NCI-H510A treated with DMSO at 0.1 percent for 48 hours (cell line): ENCODE measurements around the gene HLA-F.

Source experiments
- DNase-seq: peaks from one replicate; lab custom pipeline; 2025; lab: John Stamatoyannopoulos, UW

Gene HLA-F

GRCh38 chr6:29724937-29725869, 2.0 kb downstream of the HLA-F start:
- DNase-seq, result no peak

DNA sequence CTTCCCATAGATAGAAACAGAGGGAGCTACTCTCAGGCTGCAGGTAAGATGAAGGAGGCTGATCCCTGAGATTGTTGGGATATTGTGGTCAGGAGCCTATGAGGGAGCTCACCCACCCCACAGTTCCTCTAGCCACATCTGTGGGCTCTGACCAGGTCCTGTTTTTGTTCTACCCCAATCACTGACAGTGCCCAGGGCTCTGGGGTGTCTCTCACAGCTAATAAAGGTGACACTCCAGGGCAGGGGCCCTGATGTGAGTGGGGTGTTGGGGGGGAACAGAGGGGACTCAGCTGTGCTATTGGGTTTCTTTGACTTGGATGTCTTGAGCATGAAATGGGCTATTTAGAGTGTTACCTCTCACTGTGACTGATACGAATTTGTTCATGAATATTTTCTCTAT, 2.8 kb downstream of the HLA-F start:
- DNase-seq, result no peak

DNA sequence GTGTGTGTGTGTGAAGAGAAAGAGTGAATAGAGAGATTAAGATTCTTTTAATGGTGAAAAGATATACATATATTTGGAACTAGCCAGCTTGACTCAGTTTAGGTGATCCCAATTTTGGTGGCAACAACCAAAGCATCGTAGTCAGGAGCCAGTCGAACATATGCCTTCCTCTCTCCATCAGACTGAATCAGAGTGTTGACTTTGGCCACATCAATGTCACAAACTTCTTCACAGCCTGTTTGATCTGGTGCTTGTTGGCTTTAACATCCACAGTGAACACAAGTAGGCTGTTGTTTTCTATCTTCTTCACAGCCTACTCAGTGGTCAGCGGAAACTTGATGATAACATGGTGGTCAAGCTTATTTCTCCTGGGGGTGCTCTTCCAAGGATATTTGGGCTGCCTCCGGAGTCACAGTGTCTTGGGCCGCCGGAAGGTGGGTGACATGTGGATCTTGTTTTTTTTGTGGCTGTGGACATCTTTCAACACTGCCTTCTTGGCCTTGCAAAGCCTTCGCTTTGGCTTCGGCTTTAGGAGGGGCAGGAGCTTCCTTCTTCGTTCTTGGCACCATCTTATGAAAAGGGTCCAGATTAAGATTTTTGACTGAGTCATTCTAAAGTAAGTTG, 3.4 kb downstream of the HLA-F start:
- DNase-seq, result no peak

DNA sequence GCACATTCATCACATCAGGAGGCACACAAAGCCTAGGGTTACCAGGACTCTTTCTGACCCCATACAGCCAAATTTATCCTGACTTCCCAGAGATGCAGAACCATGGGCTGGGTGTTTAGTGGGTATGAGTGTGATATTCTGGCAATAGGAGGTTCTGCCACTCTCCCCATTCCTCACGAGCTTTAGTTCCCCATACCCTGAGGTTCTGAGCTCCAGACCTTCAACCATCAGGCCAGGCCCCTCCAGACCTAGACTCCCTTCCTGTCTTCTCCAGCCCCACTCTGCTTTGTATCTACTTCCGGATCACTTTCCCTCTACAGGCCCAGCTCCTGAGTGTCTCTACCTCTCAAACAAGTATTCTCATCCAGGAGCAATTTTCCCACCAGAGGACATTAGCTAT, 4.4 kb downstream of the HLA-F start:
- DNase-seq, result no peak

DNA sequence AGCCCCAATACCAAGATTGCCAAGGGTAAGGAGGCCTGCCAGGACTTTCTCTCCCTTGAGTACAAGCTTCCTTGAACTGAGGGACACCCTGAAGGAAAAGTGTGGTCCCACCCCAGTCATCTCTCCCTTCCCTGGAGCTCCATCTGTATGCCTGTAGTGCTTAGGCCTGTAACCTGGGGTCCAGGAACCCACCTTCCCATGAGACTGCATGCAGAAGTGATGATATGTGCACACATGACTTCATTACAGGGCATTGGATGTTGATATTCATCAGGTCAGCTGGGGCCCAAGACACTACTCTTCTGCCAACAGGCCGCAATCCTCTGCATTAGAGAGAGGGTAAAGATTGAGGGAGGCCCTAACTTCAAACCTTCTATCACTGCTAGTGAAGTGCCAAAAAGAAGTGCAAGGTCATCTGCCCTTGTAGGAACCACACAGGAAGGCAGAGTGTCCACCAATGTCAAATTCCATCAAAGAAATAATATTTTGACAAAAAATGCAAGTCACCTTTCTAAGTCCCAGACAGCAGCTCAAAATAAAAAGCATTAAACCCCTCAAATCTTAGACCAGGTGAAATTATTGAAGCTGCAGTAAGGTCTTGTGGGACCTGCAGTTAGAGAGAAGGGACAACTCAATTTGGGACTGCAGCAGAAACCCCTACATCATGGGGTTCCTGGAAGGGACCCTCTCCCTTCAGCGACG, 5.1 kb downstream of the HLA-F start:
- DNase-seq, result no peak

GRCh38 chr6:29728875-29729270, 5.6 kb downstream of the HLA-F start:
- no peak for DNase-seq

GRCh38 chr6:29729774-29730328, 6.6 kb downstream of the HLA-F start:
- DNase-seq, result no peak

- DNase-seq, result no peak
Observed at GRCh38 chr6:29730575-29731126, 7.4 kb downstream of the HLA-F start.

GRCh38 chr6:29731281-29731680, 8.0 kb downstream of the HLA-F start:
- no peak for DNase-seq

- no peak for DNase-seq
Observed at GRCh38 chr6:29733057-29733456, 9.8 kb downstream of the HLA-F start.

DNA sequence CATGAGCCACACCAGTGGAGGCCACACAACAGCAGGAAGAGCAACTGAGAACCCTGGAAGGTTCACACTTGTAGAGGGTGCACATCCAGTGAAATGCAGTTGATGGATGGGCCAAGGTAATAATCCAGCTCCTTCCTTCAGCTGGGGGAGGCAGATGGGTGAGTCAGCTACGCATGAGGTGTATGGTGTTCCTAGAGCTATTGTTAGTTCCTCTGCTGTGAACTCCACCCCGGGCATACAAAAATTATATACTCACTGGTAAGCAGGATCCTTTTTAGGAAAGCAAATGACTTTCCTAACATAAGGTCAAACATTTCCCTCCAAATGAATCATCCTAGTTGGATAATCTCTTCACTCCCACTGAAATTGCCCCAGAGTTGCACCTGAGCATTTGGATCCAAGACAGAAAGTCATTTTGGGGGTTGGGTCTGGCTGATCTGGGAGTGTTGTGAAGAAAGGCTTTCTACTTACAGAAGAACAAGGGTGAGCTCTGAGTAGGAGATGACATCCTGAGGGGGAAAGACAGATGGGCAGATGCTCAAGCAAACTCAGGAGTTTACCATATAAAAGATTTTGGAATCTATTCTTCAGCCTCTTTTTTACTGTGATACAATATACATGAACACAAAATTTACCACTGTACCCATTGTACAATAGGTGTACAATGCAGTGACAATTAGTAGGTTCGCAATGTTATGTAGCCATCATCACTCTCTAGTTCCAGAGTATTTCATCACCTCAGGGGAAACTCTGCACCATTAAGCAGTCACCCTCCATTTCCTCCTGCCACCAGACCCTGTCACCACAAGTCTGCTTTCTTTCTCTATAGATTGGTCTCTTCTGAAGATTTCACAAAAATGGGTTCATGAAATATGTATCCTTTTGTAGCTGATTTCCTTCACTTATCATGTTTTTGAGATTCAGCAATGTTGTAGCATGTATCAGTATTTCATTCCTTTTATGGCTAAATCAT, 11.1 kb downstream of the HLA-F start:
- DNase-seq, result no peak

- DNase-seq, result no peak
Observed at GRCh38 chr6:29736563-29736962, 13.3 kb downstream of the HLA-F start.

DNA sequence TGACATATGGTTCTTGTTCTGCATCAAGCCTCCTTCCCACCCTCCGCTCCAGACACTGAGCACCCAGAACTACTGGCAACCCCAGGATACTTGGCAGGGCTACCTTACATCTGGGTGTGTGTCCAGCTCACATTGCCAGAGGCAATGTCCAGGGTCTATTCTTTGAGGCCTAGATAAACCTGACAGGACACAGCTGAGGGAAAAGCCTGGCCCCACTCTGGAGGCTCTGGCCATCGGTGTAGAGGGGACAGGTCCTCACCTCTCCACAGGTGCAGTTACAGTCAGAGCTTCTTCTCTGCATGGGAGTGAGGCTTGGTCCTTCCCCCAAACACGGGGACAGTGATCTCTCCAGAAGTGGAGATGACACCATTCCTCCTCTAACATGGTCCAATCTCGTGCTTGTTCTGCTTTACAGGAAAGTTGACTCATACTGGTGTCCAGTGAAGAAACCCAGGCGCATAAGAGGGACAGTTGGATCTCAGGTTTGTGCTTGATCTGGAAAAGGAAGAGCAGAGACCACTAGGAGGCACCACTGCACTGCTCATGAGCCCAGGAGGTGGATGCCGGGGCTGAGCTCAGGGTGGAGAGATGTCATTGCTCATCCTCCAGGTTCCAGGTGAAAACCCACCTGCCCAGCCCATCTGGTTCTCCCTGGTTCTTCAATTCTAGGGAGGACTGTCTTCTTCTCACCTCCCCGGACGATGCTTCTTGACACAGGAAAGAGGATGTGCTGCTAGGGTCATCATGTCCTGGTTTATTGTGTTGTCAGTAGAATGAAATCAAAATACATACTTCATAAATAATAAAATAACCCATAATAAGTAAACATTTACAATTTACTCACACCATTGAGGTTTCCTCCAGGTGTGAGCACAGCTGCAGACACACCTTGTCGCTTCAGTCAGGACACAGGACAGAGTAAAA, 14.7 kb downstream of the HLA-F start:
- no peak for DNase-seq

DNA sequence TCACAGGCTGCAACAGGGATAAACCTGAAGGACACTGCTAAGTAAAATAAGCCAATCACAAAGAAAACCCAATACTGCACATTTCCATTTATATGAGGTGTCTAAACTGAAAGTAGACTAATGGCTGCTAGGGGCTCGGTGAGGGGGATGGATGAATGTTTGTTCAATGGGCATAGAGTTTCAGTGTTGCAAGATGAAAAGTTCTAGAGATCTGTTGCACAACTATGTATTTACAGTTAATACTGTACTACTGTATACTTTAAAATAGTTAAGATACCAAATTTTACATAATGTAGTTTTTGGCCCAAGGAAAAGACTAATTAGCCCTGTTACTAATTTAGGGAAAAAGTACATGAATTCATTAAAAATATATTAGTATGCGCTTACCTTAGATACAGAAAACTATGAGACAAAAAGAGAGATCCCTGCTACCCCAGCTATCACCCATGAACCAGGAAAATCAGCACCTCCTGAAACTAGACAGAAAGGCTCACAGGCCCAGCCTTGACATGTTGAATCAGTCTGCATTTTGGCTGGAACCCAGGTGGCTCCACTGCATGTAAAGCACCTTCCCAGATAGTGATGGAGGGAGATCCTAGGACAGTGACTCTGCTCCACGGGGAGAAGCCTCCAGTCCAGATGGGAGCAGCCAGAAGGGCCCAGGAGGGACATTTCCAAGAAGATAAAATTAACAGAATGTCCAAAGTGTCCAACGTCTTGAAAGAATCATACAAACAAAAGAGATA, 16.1 kb downstream of the HLA-F start:
- no peak for DNase-seq

- no peak for DNase-seq
Observed at GRCh38 chr6:29739882-29740261, 16.6 kb downstream of the HLA-F start.

DNA sequence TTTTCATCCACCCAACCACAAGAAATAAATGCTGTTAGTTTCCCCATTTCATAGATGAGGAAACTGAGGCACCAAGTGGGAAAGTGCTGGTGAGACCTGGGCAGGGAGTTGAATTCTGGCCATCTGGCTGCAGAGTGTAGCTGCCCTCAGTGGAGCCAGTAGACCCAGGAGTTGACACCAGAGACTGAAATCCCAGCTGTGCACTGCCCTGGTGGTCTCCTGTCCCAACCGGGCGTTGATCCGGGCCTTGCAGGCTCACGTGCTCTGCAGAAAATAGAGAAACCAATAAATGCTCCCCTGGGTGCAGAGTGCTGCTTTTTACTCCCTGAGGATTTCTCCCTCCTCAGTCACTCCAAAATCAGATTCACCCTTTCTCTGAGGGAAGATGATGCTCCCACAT, 18.4 kb downstream of the HLA-F start:
- DNase-seq, result no peak

DNA sequence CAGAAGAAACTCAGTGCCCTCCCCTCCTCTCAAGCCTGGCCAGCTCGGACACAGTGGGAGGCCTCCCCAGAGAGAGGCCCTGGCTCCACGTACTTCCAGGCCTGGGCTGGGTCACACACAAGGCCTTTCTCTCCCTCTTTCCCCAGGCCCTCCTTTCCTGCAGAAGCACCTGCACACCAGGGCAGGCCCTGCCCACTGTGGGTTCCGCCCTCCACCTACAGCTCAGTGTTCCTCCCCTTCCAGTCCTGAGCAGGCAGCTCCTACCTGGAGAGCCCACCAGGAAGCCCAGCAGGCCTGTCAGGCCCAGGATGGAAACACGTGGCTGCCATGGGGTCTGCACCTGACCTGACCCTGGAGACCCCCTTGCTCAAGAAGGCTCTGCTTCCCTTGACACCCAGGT, 18.9 kb downstream of the HLA-F start:
- DNase-seq, result no peak

- DNase-seq, result no peak
Observed at GRCh38 chr6:29743025-29743424, 19.8 kb downstream of the HLA-F start.

DNA sequence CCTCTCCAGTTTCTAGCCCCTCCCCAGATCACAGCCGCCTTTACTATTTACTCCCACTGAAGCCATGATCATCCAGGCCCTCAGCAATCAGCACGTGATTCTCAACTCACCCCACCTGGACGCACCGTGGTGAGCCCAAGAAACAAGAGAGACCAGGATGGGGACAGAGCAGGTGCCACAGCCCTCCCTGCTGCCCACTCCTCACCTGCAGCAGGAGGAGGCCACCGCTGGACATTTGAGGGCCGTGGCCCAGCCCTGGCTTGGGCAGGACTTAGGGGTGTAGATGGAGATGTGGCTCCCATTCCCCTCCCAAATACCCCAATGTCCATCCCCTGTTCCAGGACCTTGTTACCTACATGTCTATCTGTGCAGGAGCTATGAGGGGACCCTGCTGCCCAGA, 20.3 kb downstream of the HLA-F start:
- DNase-seq, result no peak
